ENCODE results near the gene ADAMTSL3. TPM values are rescaled to one million over a fixed set of nuclear protein-coding genes. Genes with fewer than 3 reads are reported as not detected.

The ADAMTSL3 gene, protein sequence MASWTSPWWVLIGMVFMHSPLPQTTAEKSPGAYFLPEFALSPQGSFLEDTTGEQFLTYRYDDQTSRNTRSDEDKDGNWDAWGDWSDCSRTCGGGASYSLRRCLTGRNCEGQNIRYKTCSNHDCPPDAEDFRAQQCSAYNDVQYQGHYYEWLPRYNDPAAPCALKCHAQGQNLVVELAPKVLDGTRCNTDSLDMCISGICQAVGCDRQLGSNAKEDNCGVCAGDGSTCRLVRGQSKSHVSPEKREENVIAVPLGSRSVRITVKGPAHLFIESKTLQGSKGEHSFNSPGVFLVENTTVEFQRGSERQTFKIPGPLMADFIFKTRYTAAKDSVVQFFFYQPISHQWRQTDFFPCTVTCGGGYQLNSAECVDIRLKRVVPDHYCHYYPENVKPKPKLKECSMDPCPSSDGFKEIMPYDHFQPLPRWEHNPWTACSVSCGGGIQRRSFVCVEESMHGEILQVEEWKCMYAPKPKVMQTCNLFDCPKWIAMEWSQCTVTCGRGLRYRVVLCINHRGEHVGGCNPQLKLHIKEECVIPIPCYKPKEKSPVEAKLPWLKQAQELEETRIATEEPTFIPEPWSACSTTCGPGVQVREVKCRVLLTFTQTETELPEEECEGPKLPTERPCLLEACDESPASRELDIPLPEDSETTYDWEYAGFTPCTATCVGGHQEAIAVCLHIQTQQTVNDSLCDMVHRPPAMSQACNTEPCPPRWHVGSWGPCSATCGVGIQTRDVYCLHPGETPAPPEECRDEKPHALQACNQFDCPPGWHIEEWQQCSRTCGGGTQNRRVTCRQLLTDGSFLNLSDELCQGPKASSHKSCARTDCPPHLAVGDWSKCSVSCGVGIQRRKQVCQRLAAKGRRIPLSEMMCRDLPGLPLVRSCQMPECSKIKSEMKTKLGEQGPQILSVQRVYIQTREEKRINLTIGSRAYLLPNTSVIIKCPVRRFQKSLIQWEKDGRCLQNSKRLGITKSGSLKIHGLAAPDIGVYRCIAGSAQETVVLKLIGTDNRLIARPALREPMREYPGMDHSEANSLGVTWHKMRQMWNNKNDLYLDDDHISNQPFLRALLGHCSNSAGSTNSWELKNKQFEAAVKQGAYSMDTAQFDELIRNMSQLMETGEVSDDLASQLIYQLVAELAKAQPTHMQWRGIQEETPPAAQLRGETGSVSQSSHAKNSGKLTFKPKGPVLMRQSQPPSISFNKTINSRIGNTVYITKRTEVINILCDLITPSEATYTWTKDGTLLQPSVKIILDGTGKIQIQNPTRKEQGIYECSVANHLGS (N-terminal part only)
- total RNA-seq = not detected

DNA sequence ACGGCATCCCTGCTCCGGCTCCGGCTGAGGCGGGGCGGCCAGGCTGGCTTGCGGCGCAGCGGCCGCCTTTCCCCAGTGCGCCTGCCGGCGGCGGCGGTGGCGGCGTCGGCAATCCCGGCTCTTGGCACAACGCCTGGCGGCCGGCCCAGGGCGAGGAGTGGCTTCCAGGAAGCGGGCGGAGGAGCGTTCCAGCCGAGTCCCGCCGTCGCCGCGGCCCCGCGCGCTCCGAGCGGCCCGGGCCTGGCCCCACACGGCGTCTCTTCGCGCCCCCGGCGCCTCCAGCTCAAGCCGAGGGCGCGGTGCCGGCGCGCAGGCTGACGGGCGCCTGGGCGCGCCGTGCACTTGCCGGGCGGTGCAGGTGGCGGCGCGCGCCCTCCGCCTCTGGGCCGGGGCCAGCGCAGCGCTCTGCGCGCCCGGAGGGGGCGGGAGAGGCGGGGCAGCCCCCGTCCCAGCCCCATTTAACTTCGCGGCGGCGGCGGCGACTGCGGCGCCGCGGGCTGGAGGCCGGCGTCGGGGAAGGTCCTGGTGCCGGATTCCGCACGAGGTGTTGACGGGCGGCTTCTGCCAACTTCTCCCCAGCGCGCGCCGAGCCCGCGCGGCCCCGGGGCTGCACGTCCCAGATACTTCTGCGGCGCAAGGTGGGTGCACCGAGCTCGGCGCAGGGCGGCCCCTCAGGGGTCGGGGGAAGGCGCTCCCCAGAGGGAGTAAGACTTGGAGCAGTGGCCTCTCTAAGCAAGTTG, at the start of gene ADAMTSL3:
Gene ADAMTSL3, plus strand, starts transcription at position 485 of the 740 bp plus-strand sequence. CDS start 1,639 bp downstream, outside the sequence.
- H3K4me1 Mint-ChIP-seq = no peaks in the 10 kb centered on the region
- no peaks in the 10 kb centered on the region for H3K36me3 Mint-ChIP-seq (ENCODE audit: low read depth)
- no peak within 1 kb of the TSS for H3K27ac Mint-ChIP-seq
- H3K4me3 Mint-ChIP-seq = no peak within 1 kb of the TSS
- POLR2A ChIA-PET = no interaction called here
- CTCF ChIA-PET = no interaction called here
- DNase-seq = no peak
- H3K27me3 Mint-ChIP-seq = peaks cover 27% of the 10 kb centered on the region
- H3K9me3 Mint-ChIP-seq = no peaks in the 10 kb centered on the region

DNA sequence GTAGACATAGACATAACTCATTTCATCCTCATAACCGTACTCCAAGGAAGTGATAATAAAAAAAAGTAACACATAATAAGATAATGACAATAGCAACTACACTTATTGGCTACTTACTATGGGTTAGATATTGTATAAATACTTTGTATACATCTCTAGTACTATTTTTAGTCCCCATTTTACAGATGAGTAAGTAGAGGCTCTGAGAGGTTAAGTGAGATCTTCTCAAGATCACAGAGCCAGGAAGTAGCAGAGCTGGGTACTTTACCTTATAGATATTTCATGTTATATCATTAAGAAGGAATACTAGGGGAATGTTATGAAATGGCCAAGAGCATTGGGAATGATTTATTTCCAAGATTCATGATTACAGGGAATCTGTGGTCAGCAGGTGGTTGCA, 49.4 kb upstream of the ADAMTSL3 start:
- H3K36me3 Mint-ChIP-seq (ENCODE audit: low read depth) = no peaks in the 10 kb centered on the region
- peaks cover 10% of the 10 kb centered on the region for H3K9me3 Mint-ChIP-seq
- H3K27ac Mint-ChIP-seq = no peak overlapping the region
- H3K4me1 Mint-ChIP-seq = no peaks in the 10 kb centered on the region
- H3K27me3 Mint-ChIP-seq = peaks cover 12% of the 10 kb centered on the region
- no peak overlapping the region for H3K4me3 Mint-ChIP-seq
- ChIA-PET POLR2A (interaction anchor here (0.7 kb wide), 1 partner anchor 45 kb away, joined by 4 read pairs; no protein-coding TSS in a partner anchor), CTCF (interaction anchor here (1.2 to 1.7 kb wide), 2 partner anchors 21 to 167 kb away, joined by 3 read pairs; no protein-coding TSS in a partner anchor)
- DNase-seq = no peak

DNA sequence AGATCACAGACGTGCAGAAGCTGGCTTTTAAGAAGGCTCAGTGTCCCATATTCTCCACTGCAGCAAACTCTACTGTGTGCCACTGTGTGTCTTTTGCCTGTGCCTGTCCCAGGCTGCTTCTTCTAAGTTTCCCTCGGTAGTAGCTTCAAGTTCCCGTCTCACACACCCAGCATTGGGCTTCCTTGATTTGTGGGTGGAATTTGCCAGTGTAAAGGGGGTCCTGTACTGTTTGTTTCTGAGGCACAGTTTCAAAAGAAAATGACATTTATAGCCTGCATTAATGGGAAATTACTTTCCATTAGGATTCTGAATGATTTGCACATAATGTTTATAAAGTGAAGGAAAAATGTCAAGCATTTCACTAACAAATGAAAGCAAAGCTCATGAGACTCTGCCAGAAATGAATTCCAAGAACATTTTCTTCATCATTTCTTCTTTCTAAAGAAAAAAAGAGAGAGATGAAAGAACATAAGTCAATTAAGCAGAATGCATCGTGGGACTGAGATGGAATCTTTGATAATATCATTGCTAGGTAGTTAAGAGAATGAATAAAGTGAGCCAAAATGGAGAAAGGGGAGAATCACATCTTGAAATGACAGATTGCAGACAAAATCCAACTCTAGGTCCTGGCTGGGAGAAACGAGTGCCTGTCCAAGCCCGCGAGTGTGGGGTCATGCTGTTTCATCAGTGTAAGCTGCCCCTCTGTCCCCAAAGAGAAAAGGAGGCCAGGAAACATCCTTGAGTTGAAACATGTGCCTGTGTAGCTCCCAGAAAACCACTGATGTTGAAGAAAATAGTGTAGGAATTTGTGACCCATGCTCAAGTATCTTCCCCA, 48.6 kb upstream of the ADAMTSL3 start:
- Mint-ChIP-seq H3K27me3 (peaks cover 12% of the 10 kb centered on the region), H3K4me3 (no peak overlapping the region), H3K4me1 (no peaks in the 10 kb centered on the region), H3K27ac (no peak overlapping the region), H3K36me3 (ENCODE audit: low read depth) (no peaks in the 10 kb centered on the region), H3K9me3 (peaks cover 7% of the 10 kb centered on the region)
- CTCF ChIA-PET = interaction anchor here (0.6 to 1.7 kb wide), 3 partner anchors 21 to 338 kb away, joined by 3 read pairs; no protein-coding TSS in a partner anchor
- POLR2A ChIA-PET = no interaction called here
- no peak for DNase-seq

DNA sequence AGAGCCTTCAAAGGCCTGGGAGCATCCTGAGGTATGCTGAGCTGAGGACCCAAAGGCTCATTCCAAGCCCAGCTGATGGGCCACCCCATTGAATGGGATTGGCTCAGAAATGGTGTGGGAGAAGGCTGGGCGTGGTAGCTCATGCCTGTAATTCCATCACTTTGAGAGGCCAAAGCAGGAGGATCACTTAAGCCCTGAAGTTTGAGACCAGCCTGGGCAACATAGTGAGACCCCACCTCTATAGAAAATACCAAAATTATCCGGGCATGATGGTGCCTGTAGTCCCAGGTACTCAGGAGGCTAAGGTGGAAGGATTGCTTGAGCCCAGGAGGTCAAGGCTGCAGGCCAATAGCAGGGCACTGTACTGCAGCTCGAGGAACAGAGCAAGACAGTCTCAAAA, 43.8 kb upstream of the ADAMTSL3 start:
- POLR2A ChIA-PET = no interaction called here
- CTCF ChIA-PET = interaction anchor here (0.6 kb wide), 1 partner anchor 22 kb away, joined by 5 read pairs; no protein-coding TSS in a partner anchor
- no peaks in the 10 kb centered on the region for H3K4me1 Mint-ChIP-seq
- H3K4me3 Mint-ChIP-seq = no peak overlapping the region
- no peaks in the 10 kb centered on the region for H3K9me3 Mint-ChIP-seq
- peaks cover 9% of the 10 kb centered on the region for H3K27me3 Mint-ChIP-seq
- H3K27ac Mint-ChIP-seq = no peak overlapping the region
- no peak for DNase-seq
- no peaks in the 10 kb centered on the region for H3K36me3 Mint-ChIP-seq (ENCODE audit: low read depth)

DNA sequence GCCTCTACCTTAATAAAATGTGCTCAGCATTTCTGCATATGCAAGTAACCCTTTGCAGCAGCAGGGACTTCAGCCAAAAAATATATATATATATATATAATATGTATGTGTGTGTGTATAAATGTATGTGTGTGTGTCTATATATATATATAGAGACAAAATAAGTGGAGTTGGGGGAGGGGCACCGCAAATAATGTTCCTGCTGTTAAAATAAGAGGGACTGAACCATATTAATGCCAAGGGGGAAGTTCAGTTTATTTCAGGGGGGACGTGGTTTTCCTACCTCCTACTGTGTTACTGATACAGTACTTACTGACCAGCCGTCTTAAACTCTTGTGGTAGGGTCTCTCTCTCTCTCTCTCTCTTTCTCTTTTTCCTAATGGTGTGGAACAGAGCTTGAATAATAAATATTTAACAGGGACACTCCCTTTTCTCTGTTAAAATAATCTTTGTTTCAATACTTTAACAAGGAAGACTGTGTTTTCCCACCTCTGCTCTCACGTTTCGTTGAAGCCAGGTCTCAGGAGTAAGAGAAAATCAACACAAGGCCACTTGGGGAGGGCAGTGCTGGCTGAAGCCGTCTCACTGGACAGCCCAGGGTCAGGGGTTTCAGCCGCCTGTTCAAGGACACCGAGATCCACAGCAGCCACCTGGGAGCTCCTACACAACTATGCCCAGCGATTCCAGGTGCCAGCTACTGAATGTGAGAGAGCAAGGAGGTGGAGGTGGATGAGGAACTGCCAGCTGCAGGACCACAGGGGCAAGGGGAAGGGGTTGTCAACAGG, 42.8 kb upstream of the ADAMTSL3 start:
- ChIA-PET CTCF (no interaction called here), POLR2A (no interaction called here)
- Mint-ChIP-seq H3K36me3 (ENCODE audit: low read depth) (no peaks in the 10 kb centered on the region), H3K27me3 (peaks cover 4% of the 10 kb centered on the region), H3K27ac (no peak overlapping the region), H3K4me3 (no peak overlapping the region), H3K9me3 (no peaks in the 10 kb centered on the region), H3K4me1 (no peaks in the 10 kb centered on the region)
- DNase-seq = no peak

DNA sequence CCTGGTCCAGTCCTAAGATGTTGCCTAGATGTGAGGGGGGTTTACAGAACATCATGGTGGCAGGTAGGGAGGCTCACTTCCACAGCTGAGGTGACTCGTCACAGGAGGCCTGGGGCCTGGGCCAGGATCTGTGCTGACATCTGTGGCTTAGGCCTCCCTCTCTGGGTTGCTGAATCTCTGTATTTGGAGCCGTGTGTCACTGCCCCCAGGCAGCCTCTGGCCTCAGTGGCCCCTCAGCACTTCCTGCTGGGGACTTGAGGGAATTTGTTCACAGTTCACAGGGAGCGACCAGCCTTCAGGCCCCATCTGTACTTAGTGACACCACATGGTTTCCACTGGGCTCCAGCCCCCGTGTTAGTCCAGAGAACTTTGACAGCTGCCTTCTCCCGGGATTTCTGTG, 41.7 kb upstream of the ADAMTSL3 start:
- no peaks in the 10 kb centered on the region for H3K36me3 Mint-ChIP-seq (ENCODE audit: low read depth)
- H3K4me3 Mint-ChIP-seq = no peak overlapping the region
- POLR2A ChIA-PET = no interaction called here
- no peaks in the 10 kb centered on the region for H3K4me1 Mint-ChIP-seq
- no peaks in the 10 kb centered on the region for H3K9me3 Mint-ChIP-seq
- no peak overlapping the region for H3K27ac Mint-ChIP-seq
- CTCF ChIA-PET = no interaction called here
- DNase-seq = no peak
- H3K27me3 Mint-ChIP-seq = no peaks in the 10 kb centered on the region

DNA sequence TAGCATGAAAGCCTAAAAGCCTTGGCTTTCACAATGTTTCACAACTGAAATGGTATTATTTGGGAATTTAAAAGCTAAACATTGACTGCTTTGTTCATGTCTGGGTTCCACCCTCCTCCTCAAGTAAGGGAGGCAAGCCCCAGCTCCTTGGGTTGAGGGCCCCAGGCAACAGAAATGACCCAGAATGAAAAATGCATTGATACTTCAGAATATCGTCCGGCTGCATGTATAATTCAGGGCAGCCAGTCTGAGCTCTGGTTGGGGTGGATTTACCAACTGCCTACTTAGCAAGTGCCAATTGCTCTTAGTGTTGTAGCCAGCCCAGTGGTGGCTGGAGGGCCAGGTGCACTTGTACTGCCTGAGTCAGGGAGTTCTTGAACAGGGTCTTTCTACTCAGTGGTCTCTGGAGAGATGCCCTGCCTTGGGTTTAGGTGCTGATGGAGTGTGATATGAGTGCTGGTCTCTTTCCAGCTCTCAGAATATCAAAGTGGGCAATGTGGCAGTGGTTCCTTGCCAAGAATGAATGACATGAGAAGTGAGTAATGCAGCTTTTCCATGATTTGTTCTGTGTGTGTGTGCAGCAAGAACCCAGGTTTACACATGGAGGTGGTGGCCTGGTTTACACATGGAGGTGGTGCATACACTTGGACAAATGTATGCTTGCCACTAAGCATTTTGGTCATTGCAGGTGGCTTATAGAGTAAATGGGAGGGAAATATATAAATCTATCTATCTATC, 40.9 kb upstream of the ADAMTSL3 start:
- POLR2A ChIA-PET = no interaction called here
- H3K27me3 Mint-ChIP-seq = no peaks in the 10 kb centered on the region

DNA sequence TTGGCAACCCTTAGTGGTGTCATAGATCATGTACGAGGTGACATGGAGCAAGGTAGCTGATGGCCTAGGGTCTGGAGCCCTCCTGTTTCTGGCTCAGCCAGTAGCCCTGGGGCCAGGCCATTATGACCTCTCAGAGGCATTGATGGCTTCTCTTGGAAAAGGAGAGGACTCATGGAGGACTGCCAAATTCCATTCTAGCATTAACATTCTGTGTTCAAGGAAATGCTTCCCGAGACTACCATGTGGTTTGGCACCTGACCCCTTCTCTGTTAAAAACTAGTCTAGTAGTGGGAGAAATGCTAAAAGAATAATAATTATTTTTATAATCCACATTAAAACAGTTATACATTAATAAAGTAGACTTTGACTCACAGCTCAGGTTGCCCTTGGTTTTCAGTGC, 40.2 kb upstream of the ADAMTSL3 start:
- Mint-ChIP-seq H3K9me3 (no peaks in the 10 kb centered on the region), H3K27me3 (no peaks in the 10 kb centered on the region), H3K4me3 (no peak overlapping the region), H3K36me3 (ENCODE audit: low read depth) (no peaks in the 10 kb centered on the region), H3K27ac (no peak overlapping the region), H3K4me1 (no peaks in the 10 kb centered on the region)
- no peak for DNase-seq
- POLR2A ChIA-PET = no interaction called here
- CTCF ChIA-PET = no interaction called here

More for the DNA sequence above, 40.9 kb upstream of the ADAMTSL3 start:
- no peak for DNase-seq
- H3K4me1 Mint-ChIP-seq = no peaks in the 10 kb centered on the region
- CTCF ChIA-PET = no interaction called here
- H3K27ac Mint-ChIP-seq = no peak overlapping the region
- H3K9me3 Mint-ChIP-seq = no peaks in the 10 kb centered on the region
- H3K36me3 Mint-ChIP-seq (ENCODE audit: low read depth) = no peaks in the 10 kb centered on the region
- H3K4me3 Mint-ChIP-seq = no peak overlapping the region

DNA sequence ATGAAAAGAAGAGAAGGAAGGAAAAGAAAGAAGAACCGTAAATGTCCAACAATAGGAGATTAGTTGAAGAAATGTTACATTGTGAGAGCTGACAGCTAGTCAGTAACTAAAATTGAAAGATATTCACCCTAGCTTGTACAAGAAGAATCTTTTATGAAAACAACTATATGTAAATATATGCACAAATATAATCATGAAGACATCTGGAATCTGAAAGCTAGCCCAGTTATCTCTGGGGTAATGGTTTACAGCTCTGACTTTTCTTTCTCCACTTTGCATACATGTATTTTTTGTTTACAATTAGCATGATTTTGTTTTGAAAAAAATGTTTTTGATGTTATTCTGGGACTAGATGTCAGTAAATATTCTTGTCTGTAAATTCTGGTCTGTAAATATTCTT, 37.1 kb upstream of the ADAMTSL3 start:
- Mint-ChIP-seq H3K4me3 (no peak overlapping the region), H3K9me3 (no peaks in the 10 kb centered on the region), H3K27ac (no peak overlapping the region), H3K36me3 (ENCODE audit: low read depth) (no peaks in the 10 kb centered on the region), H3K4me1 (no peaks in the 10 kb centered on the region), H3K27me3 (no peaks in the 10 kb centered on the region)
- DNase-seq = no peak
- ChIA-PET POLR2A (no interaction called here), CTCF (interaction anchor here (0.5 kb wide), 1 partner anchor 219 kb away, joined by 4 read pairs; no protein-coding TSS in a partner anchor)

DNA sequence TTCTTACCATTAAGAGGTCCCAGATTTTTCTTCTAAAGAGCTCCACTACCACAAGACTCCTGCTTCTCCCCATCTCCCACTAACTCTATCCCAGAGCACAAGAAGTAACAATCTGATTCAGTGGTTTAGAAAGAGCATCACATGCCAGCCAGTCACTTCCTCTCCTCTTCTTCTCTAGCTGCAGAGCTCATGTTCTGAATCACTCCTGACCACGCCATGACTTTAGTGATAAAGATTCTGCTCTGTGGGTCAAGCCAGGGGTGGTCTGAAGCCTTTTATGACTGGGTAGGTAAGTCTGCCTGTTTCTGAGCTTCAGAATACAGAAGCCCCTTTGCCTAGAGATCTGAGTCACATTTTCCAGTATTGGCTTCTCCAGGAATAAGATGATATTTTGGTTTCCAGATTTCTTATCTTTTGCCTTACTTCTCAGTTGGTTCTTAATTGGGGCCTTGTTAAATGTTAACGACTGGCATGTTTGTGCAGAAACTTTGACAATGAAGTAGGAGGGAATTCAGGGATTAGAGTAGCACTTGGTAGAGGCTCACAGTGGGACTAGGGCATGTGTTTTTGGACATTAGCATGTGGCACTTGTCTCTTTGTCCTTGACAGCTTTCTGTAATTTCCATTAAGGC, 27.6 kb upstream of the ADAMTSL3 start:
- no peak overlapping the region for H3K27ac Mint-ChIP-seq
- H3K4me3 Mint-ChIP-seq = no peak overlapping the region
- peaks cover 4% of the 10 kb centered on the region for H3K9me3 Mint-ChIP-seq
- H3K27me3 Mint-ChIP-seq = no peaks in the 10 kb centered on the region
- H3K36me3 Mint-ChIP-seq (ENCODE audit: low read depth) = no peaks in the 10 kb centered on the region
- ChIA-PET POLR2A (interaction anchor here (0.6 kb wide), 1 partner anchor 40 kb away, joined by 4 read pairs; no protein-coding TSS in a partner anchor), CTCF (no interaction called here)
- DNase-seq = no peak
- H3K4me1 Mint-ChIP-seq = peaks cover 2% of the 10 kb centered on the region
